C4-2B (cell line): ENCODE measurements around the gene JAML.

Experiments
- H3K27ac ChIP-seq: fragments of 450-650 bp; 2 replicates; pipeline ENCODE4 v1.5.1; 2017
- CTCF ChIP-seq: fragments of 450-650 bp; conservative IDR thresholded peaks from 2 replicates; pipeline ENCODE4 v1.5.1; 2017; ENCODE audit warnings: mild to moderate bottlenecking
- ZFX ChIP-seq: fragments of 450-650 bp; IDR thresholded peaks from 2 replicates; pipeline ENCODE4 v1.6.1; 2017

Gene JAML

GRCh38 chr11:118233377-118233776 is 8.6 kb upstream of the JAML start:
- TF ChIP-seq ZFX, result no peak
- no peak for TF ChIP-seq CTCF
- no peak overlapping the region for H3K27ac ChIP-seq

- no peak for TF ChIP-seq ZFX
- no peak for TF ChIP-seq CTCF
- no peak overlapping the region for H3K27ac ChIP-seq
These were observed 7.8 kb upstream of the JAML start for GRCh38 chr11:118232659-118233058.

GRCh38 chr11:118231461-118231860 is 6.7 kb upstream of the JAML start:
- no peak for TF ChIP-seq ZFX
- TF ChIP-seq CTCF, result no peak
- no peak overlapping the region for H3K27ac ChIP-seq

GRCh38 chr11:118230088-118230487 is 5.3 kb upstream of the JAML start:
- H3K27ac ChIP-seq, result no peak overlapping the region
- no peak for TF ChIP-seq CTCF
- TF ChIP-seq ZFX, result no peak

- TF ChIP-seq CTCF, result no peak
- TF ChIP-seq ZFX, result no peak
These were observed 4.5 kb upstream of the JAML start for GRCh38 chr11:118229274-118229847.

GRCh38 chr11:118227865-118228785 is 3.3 kb upstream of the JAML start:
- no peak overlapping the region for H3K27ac ChIP-seq

More at GRCh38 chr11:118229274-118229847, 4.5 kb upstream of the JAML start:
- H3K27ac ChIP-seq, result no peak overlapping the region

More at GRCh38 chr11:118227865-118228785, 3.3 kb upstream of the JAML start:
- TF ChIP-seq CTCF (no peak), ZFX (no peak)
